ENCODE data around the gene MGST3.
A peak's percentile ranks its signal among the peaks of the same experiment; 100 is the strongest.
"Not testable (repeated sequence)": the region's sequence is repeated elsewhere in the genome, so short reads cannot be mapped to it uniquely, and the experiment has no call there.

Gene MGST3

GRCh38 chr1:165701922-165702321 is 70.9 kb downstream of the MGST3 start:
- DNase-seq = not testable (repeated sequence)

DNA sequence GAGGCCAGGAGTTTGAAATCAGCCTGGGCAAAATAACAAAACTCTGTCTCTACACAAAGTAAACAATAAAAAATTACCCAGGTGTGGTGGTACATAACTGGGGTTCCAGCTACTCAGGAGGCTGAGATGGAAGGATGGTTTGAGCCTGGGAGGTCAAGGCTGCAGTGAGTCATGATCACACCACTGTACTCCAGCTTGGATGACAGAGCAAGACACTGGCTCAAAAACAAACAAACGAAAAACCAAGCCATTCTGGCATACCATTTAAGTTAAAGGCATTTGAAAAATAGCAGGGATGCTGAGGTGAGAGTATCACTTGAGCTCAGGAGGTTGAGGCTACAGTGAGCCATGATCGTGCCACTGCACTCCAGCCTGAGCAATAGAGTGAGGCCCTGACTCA is 72.6 kb downstream of the MGST3 start:
- DNase-seq = peak; percentile 28
